Hepatocyte (in vitro differentiated cells): ENCODE data around the gene STIM1. TPM values are rescaled to one million over a fixed set of nuclear protein-coding genes. Genes with fewer than 3 reads are reported as not detected.

Source experiments
- DNase-seq: peaks from one replicate; pipeline ENCODE4 v3.0.0-alpha.2; 2016; ENCODE audit warnings: low spot score
- H2AFZ ChIP-seq: fragments of 200-600 bp; sonication (generic); 2 replicates; pipeline ENCODE4 v1.6.0; 2016; ENCODE audit warnings: antibody characterized with exemption, mild to moderate bottlenecking
- H3K27ac ChIP-seq: fragments of 200-600 bp; sonication (generic); 2 replicates; pipeline ENCODE4 v1.5.1; 2016; ENCODE audit warnings: mild to moderate bottlenecking
- H3K27me3 ChIP-seq: fragments of 200-600 bp; sonication (generic); 2 replicates; pipeline ENCODE4 v1.6.1; 2016
- H3K36me3 ChIP-seq: fragments of 200-600 bp; sonication (generic); replicated peaks from 2 replicates; pipeline ENCODE4 v1.5.1; 2016; ENCODE audit warnings: low read depth; ENCODE audit not compliant: insufficient read depth
- H3K4me1 ChIP-seq: fragments of 200-600 bp; sonication (generic); 2 replicates; pipeline ENCODE4 v1.5.1; 2016; ENCODE audit warnings: mild to moderate bottlenecking, moderate library complexity; ENCODE audit not compliant: insufficient read depth
- H3K4me2 ChIP-seq: fragments of 200-600 bp; sonication (generic); 2 replicates; pipeline ENCODE4 v1.6.0; 2016
- H3K4me3 ChIP-seq: fragments of 200-600 bp; sonication (generic); 2 replicates; pipeline ENCODE4 v1.5.1; 2016; ENCODE audit warnings: mild to moderate bottlenecking
- H3K79me2 ChIP-seq: fragments of 200-600 bp; sonication (generic); 2 replicates; pipeline ENCODE4 v1.6.0; 2017; ENCODE audit warnings: mild to moderate bottlenecking
- H3K9me2 ChIP-seq: fragments of 200-600 bp; sonication (generic); replicated peaks from 2 replicates; pipeline ENCODE4 v1.6.0; 2017; ENCODE audit warnings: mild to moderate bottlenecking; ENCODE audit not compliant: insufficient read depth
- H3K9me3 ChIP-seq: fragments of 200-600 bp; sonication (generic); 2 replicates; pipeline ENCODE4 v1.5.1; 2016; ENCODE audit warnings: low read depth, mild to moderate bottlenecking
- H4K20me1 ChIP-seq: fragments of 200-600 bp; sonication (generic); 2 replicates; pipeline ENCODE4 v1.6.0; 2016; ENCODE audit warnings: mild to moderate bottlenecking; ENCODE audit not compliant: insufficient read depth, poor library complexity, severe bottlenecking
- EZH2 ChIP-seq: fragments of 200-600 bp; sonication (generic); IDR thresholded peaks from 2 replicates; pipeline ENCODE4 v1.6.1; 2016; ENCODE audit warnings: antibody characterized with exemption, mild to moderate bottlenecking, borderline replicate concordance
- EZH2phosphoT487 ChIP-seq: fragments of 200-600 bp; sonication (generic); IDR thresholded peaks from one replicate; pipeline ENCODE4 v1.6.1; 2018; ENCODE audit warnings: antibody characterized with exemption, mild to moderate bottlenecking, low read depth, moderate library complexity; ENCODE audit not compliant: unreplicated experiment, severe bottlenecking
- WGBS: methylation state at CpG from one replicate; pipeline ENCODE4 v1.1.6; 2016; ENCODE audit warnings: low lambda C conversion rate; ENCODE audit errors: missing lambda C conversion rate; 5-methylcytosine and 5-hydroxymethylcytosine counted together
- polyA plus RNA-seq: library from polyadenylated mRNA; unstranded; fragments of >200 nt; fragmentation: Nextera tagmentation; extraction: Ambion mirVana; gene quantifications from 2 replicates; pipeline ENCODE4 v1.2.1, GENCODE V29; 2016
- total RNA-seq: library from RNA; depleted of rRNA; stranded (reverse); fragments of >200 nt; gene quantifications from 2 replicates; pipeline ENCODE4 v1.2.3, GENCODE V29; 2014
- TF ChIP-seq, protein P1 (sequence below): fragments of 200-600 bp; sonication (generic); IDR thresholded peaks from 2 replicates; pipeline ENCODE4 v1.5.1; 2016; ENCODE audit warnings: antibody characterized with exemption, mild to moderate bottlenecking; ENCODE audit not compliant: poor library complexity

Gene STIM1
- total and polyA plus RNA-seq, 2 experiments from 2014 or later = 18.5 to 19.6 TPM

DNA sequence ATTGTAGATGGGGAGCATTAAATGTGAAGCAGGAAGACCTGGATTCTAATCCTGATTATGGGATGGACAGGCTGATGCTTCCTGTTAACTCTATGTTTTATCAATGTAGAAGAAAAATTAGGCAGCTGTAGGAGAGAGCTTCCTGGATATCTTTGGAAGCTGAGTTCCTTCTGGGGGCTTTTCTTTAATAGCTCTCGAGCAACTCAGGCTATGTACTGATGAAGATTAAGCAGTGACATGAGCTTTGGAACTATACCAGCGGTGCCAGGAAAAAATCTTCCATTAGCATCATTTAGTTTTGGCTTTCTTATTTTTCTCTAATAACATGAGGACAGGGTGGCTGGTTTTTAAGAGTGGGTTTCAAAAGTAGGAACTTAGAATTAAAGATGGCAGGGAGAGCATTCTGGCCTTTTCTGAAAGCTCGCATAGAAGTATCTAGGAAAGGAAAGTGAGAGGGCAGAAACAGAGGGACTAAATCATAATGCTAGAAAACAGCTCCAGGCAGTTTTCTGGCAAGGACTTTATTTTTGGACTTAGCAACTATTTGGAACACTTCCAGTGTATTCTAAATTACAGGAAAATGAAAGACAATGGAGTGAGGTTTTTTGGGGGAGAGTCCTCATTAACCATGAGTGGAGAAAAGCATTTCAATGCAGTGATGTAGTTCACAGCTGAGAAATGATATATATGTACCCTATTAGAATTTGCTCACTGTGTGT is 169.9 kb downstream of the STIM1 start:
- TF ChIP-seq, protein P1, sequence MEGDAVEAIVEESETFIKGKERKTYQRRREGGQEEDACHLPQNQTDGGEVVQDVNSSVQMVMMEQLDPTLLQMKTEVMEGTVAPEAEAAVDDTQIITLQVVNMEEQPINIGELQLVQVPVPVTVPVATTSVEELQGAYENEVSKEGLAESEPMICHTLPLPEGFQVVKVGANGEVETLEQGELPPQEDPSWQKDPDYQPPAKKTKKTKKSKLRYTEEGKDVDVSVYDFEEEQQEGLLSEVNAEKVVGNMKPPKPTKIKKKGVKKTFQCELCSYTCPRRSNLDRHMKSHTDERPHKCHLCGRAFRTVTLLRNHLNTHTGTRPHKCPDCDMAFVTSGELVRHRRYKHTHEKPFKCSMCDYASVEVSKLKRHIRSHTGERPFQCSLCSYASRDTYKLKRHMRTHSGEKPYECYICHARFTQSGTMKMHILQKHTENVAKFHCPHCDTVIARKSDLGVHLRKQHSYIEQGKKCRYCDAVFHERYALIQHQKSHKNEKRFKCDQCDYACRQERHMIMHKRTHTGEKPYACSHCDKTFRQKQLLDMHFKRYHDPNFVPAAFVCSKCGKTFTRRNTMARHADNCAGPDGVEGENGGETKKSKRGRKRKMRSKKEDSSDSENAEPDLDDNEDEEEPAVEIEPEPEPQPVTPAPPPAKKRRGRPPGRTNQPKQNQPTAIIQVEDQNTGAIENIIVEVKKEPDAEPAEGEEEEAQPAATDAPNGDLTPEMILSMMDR = no peak
- TF ChIP-seq EZH2 (no peak), EZH2phosphoT487 (no peak)
- Histone ChIP-seq H3K9me2 (no peaks in the 10 kb centered on the region), H3K36me3 (no peaks in the 10 kb centered on the region), H2AFZ (no peak overlapping the region), H3K4me3 (no peak overlapping the region), H3K9me3 (no peaks in the 10 kb centered on the region), H3K27me3 (no peaks in the 10 kb centered on the region), H4K20me1 (no peaks in the 10 kb centered on the region), H3K27ac (peak overlapping the region; percentile 74), H3K4me2 (peak overlapping the region; percentile 36), H3K79me2 (peaks cover 15% of the 10 kb centered on the region), H3K4me1 (peaks cover 17% of the 10 kb centered on the region)
- no peak for DNase-seq
- 77% methylated on average over 3 of the region's 3 CpGs for WGBS

DNA sequence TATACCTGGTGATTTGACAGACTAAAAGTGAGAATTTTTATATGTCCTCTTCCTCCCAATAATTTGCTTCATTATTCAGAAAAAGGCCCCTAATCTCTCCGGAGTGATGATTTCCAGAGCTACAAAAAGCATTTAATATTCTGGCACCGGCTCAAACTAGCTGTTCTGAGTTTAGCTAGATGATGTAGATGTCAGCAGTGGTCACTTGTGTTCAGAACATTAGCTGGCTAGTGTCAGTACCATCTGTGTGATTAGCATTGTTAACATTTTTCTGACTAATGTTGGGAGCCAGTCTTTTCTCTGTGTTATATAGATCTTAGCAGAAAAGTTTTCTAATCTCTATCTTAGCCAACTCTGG is 170.5 kb downstream of the STIM1 start:
- TF ChIP-seq, protein P1 = no peak
- no peak for TF ChIP-seq EZH2phosphoT487
- TF ChIP-seq EZH2 = no peak
- Histone ChIP-seq H3K4me3 (no peak overlapping the region), H2AFZ (no peak overlapping the region), H4K20me1 (no peaks in the 10 kb centered on the region), H3K27me3 (no peaks in the 10 kb centered on the region), H3K36me3 (no peaks in the 10 kb centered on the region), H3K9me2 (no peaks in the 10 kb centered on the region), H3K79me2 (peaks cover 16% of the 10 kb centered on the region), H3K4me2 (peak overlapping the region; percentile 36), H3K27ac (peak overlapping the region; percentile 74), H3K4me1 (peaks cover 12% of the 10 kb centered on the region), H3K9me3 (no peaks in the 10 kb centered on the region)
- 48% methylated on average over 2 of the region's 2 CpGs for WGBS
- no peak for DNase-seq

DNA sequence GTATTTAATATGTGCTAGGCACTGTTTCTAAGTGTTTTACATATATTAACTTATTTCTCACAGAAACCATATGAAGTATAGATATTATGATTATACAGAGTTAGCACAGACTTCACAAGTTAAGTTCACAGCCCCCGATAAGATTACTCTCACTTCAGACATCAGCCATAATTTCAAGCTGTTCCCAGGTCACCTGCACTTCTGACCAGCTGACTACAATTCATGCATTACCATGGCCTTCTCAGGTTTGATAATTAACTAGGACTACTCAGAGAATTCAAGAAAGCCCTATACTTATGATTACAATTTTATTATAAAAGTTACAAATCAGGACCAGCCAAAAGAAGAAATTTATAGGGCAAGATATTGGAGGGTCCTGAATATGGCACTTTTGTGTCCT is 170.9 kb downstream of the STIM1 start:
- H3K4me1 ChIP-seq = peaks cover 12% of the 10 kb centered on the region

More for the DNA sequence above, 170.9 kb downstream of the STIM1 start:
- Histone ChIP-seq H3K4me3 (no peak overlapping the region), H3K4me2 (peak overlapping the region; percentile 36), H3K79me2 (peaks cover 16% of the 10 kb centered on the region), H2AFZ (no peak overlapping the region), H3K9me3 (no peaks in the 10 kb centered on the region), H3K27me3 (no peaks in the 10 kb centered on the region), H3K27ac (peak overlapping the region; percentile 74), H3K9me2 (no peaks in the 10 kb centered on the region), H4K20me1 (no peaks in the 10 kb centered on the region), H3K36me3 (no peaks in the 10 kb centered on the region)
- TF ChIP-seq, protein P1 = no peak
- TF ChIP-seq EZH2 (no peak), EZH2phosphoT487 (no peak)
- DNase-seq = no peak
- 92% methylated on average over 1 of the region's 1 CpG for WGBS
